ENCODE measurements around the gene UPK3A. TPM values are rescaled to one million over a fixed set of nuclear protein-coding genes. Genes with fewer than 3 reads are reported as not detected.

UPK3A gene
- total RNA-seq, 4 donors from 2014 or later = 0.79 TPM; not detected in 3

GRCh38 chr22:45340323-45340722 is 55.6 kb downstream of the UPK3A start:
- no peak for TF ChIP-seq POLR2A (IDR thresholded peaks at IDR 0.05)
- TF ChIP-seq, protein P1, sequence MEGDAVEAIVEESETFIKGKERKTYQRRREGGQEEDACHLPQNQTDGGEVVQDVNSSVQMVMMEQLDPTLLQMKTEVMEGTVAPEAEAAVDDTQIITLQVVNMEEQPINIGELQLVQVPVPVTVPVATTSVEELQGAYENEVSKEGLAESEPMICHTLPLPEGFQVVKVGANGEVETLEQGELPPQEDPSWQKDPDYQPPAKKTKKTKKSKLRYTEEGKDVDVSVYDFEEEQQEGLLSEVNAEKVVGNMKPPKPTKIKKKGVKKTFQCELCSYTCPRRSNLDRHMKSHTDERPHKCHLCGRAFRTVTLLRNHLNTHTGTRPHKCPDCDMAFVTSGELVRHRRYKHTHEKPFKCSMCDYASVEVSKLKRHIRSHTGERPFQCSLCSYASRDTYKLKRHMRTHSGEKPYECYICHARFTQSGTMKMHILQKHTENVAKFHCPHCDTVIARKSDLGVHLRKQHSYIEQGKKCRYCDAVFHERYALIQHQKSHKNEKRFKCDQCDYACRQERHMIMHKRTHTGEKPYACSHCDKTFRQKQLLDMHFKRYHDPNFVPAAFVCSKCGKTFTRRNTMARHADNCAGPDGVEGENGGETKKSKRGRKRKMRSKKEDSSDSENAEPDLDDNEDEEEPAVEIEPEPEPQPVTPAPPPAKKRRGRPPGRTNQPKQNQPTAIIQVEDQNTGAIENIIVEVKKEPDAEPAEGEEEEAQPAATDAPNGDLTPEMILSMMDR (IDR thresholded peaks at IDR 0.05) = no peak
- TF ChIP-seq EP300 (IDR thresholded peaks at IDR 0.05; ENCODE audit: low read depth) = no peak
- TF ChIP-seq POLR2AphosphoS5 (IDR thresholded peaks at IDR 0.05) = no peak
- DNase-seq = no peak
- H3K36me3 ChIP-seq = peaks cover 0 to 26% (median 12%) of the 10 kb centered on the region in 4 donors
- intact Hi-C loops (cut with DNase I; ENCODE audit: low total_unique reads) = no loop called here
- H3K27me3 ChIP-seq = no peaks in the 10 kb centered on the region
- in situ Hi-C loops (cut with MboI; ENCODE audit: low pct_ligation_motif_present in 1 of 4, low pct_unique_long_range_greater_than_20kb in 1 of 4, low sequenced_read_pairs in 3 of 4) = no loop called here
- 83 to 100% methylated on average over 2 to 8 of the region's 8 CpGs for WGBS, 2 donors (ENCODE audit: low coverage in 1 of 2)
- H3K9me3 ChIP-seq = no peaks in the 10 kb centered on the region
- no peak overlapping the region for H3K4me3 ChIP-seq
- H3K27ac ChIP-seq = no peak overlapping the region
- peaks cover 8 to 18% (median 13%) of the 10 kb centered on the region in 4 donors for H3K4me1 ChIP-seq

GRCh38 chr22:45341498-45341897 is 56.7 kb downstream of the UPK3A start:
- 60% methylated on average over 6 of the region's 6 CpGs; no CpG with 5 or more reads in 1 of the 2 donors for WGBS, 2 donors (ENCODE audit: low coverage in 1 of 2)
- peaks cover 4 to 12% (median 10%) of the 10 kb centered on the region in 4 donors for H3K4me1 ChIP-seq
- H3K9me3 ChIP-seq = no peaks in the 10 kb centered on the region
- H3K36me3 ChIP-seq = peaks cover 0 to 26% (median 10%) of the 10 kb centered on the region in 4 donors
- TF ChIP-seq POLR2AphosphoS5 (IDR thresholded peaks at IDR 0.05) = no peak
- intact Hi-C loops (cut with DNase I; ENCODE audit: low total_unique reads) = no loop called here
- no peaks in the 10 kb centered on the region for H3K27me3 ChIP-seq
- H3K4me3 ChIP-seq = no peak overlapping the region
- H3K27ac ChIP-seq = no peak overlapping the region
- in situ Hi-C loops (cut with MboI; ENCODE audit: low pct_ligation_motif_present in 1 of 4, low pct_unique_long_range_greater_than_20kb in 1 of 4, low sequenced_read_pairs in 3 of 4) = no loop called here
- DNase-seq = no peak

GRCh38 chr22:45343143-45343542 is 58.4 kb downstream of the UPK3A start:
- H3K27ac ChIP-seq = no peak overlapping the region
- TF ChIP-seq POLR2AphosphoS5 (IDR thresholded peaks at IDR 0.05) (no peak), POLR2A (IDR thresholded peaks at IDR 0.05) (no peak), EP300 (IDR thresholded peaks at IDR 0.05; ENCODE audit: low read depth) (no peak)
- TF ChIP-seq, protein P1 (IDR thresholded peaks at IDR 0.05) = no peak
- WGBS, 2 donors (ENCODE audit: low coverage in 1 of 2) = 92 to 95% methylated on average over 8 of the region's 8 CpGs
- no peaks in the 10 kb centered on the region for H3K4me1 ChIP-seq
- H3K36me3 ChIP-seq = peaks cover 0 to 26% (median 10%) of the 10 kb centered on the region in 4 donors
- no peaks in the 10 kb centered on the region for H3K9me3 ChIP-seq
- no peak overlapping the region for H3K4me3 ChIP-seq
- intact Hi-C loops (cut with DNase I; ENCODE audit: low total_unique reads) = no loop called here
- no peak for DNase-seq
- H3K27me3 ChIP-seq = no peaks in the 10 kb centered on the region
- in situ Hi-C loops (cut with MboI; ENCODE audit: low pct_ligation_motif_present in 1 of 4, low pct_unique_long_range_greater_than_20kb in 1 of 4, low sequenced_read_pairs in 3 of 4) = no loop called here

DNA sequence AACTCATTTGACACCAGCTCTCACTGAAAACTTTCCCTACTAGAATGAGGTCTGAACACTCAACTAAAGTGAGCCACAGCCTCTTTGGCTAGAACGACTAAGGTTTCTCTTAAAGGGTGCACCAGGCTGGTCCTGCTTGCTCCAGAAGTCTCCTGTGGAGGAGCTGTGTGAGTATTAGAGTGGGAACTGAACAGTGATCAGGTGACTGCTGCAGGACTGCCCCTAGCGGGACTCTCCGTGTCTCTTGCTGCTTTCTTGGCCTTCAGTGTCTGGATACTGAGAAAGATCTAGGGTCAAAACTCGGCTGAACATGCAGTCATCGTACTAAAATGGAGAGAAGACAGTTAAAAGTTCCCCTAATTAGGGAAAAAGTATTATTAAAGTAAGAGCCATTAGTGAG is 59.6 kb downstream of the UPK3A start:
- Histone ChIP-seq H3K4me1 (no peaks in the 10 kb centered on the region), H3K36me3 (peaks cover 0 to 26% (median 10%) of the 10 kb centered on the region in 4 donors), H3K4me3 (no peak overlapping the region), H3K27ac (no peak overlapping the region), H3K27me3 (no peaks in the 10 kb centered on the region), H3K9me3 (no peaks in the 10 kb centered on the region)
- WGBS, 2 donors (ENCODE audit: low coverage in 1 of 2) = 65 to 81% methylated on average over 3 to 5 of the region's 5 CpGs
- intact Hi-C loops (cut with DNase I; ENCODE audit: low total_unique reads) (no loop called here), in situ Hi-C loops (cut with MboI; ENCODE audit: low pct_ligation_motif_present in 1 of 4, low pct_unique_long_range_greater_than_20kb in 1 of 4, low sequenced_read_pairs in 3 of 4) (no loop called here)
- TF ChIP-seq, protein P1 (IDR thresholded peaks at IDR 0.05) = no peak
- TF ChIP-seq POLR2AphosphoS5 (IDR thresholded peaks at IDR 0.05) = no peak
- no peak for TF ChIP-seq POLR2A (IDR thresholded peaks at IDR 0.05)
- no peak for TF ChIP-seq EP300 (IDR thresholded peaks at IDR 0.05; ENCODE audit: low read depth)
- DNase-seq = no peak

Other genes with a start within 250 kb of the UPK3A start
- gene NUP50, start 121.0 kb upstream of the UPK3A start, total RNA-seq = 100 to 1,000 TPM in 1 of 4 donors, 10 to 100 TPM in 3; 47.0 to 152 (median 73.5) TPM
- 10 to 100 TPM; 18.0 to 51.2 (median 25.1) TPM for gene KIAA0930, start 44.1 kb upstream of the UPK3A start, total RNA-seq
- gene FAM118A, start 25.0 kb downstream of the UPK3A start, total RNA-seq = 100 to 1,000 TPM in 2 of 4 donors, 10 to 100 TPM in 2; 46.0 to 424 (median 210) TPM
- not detected for gene SMC1B, start 128.7 kb downstream of the UPK3A start, total RNA-seq
- not detected for gene RIBC2, start 128.7 kb downstream of the UPK3A start, total RNA-seq
- gene FBLN1, start 217.9 kb downstream of the UPK3A start, total RNA-seq = 10 to 100 TPM; 48.6 to 92.1 (median 68.9) TPM